Measurements from ENCODE around the gene PXMP4.
A peak's percentile ranks its signal among the peaks of the same experiment; 100 is the strongest.

The PXMP4 gene

DNA sequence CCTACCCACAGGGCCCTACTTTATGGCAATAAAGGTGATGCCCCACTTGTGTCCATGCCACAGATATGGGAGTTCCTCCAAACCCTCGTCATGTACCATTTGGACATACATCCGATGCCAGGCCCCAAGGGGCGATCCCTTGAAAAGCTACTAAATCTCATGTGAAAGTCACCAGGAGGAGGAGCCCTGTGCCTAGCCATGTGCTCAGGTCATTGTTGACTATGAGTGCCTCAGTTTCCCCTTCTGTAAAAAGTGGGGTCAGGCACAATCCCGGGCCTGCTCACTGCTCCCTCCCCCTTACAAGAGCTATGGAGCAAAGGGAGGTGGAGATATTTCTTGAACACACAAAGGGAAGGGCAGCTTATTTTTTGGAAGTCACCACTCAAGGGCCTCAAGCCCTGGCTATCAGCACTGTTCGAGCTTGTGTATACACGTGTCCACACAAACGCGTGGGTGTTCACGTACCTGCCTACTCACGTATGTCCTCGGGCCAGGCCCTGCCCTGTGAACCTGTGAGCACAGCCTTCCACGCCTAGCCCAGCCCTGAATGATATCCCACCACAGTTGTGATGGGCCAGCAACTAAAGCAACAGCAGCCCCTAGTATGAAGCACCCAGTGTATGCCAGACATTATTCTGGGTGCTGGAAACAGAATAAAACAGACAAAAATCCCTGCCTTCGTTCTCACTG lies 51.5 kb downstream of the PXMP4 start:
- H3K27me3 ChIP-seq, result no peaks in the 10 kb centered on the region
- H3K9me3 ChIP-seq, result no peaks in the 10 kb centered on the region
- peaks cover 38% of the 10 kb centered on the region in 2 experiments for H3K4me1 ChIP-seq (ENCODE audit: control insufficient read depth in 1 of 2, insufficient read depth in 1 of 2, low read depth in 1 of 2, low read length in 1 of 2)
- H3K36me3 ChIP-seq, result no peaks in the 10 kb centered on the region
- TF ChIP-seq, protein P1, sequence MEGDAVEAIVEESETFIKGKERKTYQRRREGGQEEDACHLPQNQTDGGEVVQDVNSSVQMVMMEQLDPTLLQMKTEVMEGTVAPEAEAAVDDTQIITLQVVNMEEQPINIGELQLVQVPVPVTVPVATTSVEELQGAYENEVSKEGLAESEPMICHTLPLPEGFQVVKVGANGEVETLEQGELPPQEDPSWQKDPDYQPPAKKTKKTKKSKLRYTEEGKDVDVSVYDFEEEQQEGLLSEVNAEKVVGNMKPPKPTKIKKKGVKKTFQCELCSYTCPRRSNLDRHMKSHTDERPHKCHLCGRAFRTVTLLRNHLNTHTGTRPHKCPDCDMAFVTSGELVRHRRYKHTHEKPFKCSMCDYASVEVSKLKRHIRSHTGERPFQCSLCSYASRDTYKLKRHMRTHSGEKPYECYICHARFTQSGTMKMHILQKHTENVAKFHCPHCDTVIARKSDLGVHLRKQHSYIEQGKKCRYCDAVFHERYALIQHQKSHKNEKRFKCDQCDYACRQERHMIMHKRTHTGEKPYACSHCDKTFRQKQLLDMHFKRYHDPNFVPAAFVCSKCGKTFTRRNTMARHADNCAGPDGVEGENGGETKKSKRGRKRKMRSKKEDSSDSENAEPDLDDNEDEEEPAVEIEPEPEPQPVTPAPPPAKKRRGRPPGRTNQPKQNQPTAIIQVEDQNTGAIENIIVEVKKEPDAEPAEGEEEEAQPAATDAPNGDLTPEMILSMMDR (IDR thresholded peaks at IDR 0.05), result no peak
- no peak overlapping the region for H3K4me3 ChIP-seq (ENCODE audit: low read depth in 1 of 2, low read length in 1 of 2)
- no peak overlapping the region for H3K27ac ChIP-seq

DNA sequence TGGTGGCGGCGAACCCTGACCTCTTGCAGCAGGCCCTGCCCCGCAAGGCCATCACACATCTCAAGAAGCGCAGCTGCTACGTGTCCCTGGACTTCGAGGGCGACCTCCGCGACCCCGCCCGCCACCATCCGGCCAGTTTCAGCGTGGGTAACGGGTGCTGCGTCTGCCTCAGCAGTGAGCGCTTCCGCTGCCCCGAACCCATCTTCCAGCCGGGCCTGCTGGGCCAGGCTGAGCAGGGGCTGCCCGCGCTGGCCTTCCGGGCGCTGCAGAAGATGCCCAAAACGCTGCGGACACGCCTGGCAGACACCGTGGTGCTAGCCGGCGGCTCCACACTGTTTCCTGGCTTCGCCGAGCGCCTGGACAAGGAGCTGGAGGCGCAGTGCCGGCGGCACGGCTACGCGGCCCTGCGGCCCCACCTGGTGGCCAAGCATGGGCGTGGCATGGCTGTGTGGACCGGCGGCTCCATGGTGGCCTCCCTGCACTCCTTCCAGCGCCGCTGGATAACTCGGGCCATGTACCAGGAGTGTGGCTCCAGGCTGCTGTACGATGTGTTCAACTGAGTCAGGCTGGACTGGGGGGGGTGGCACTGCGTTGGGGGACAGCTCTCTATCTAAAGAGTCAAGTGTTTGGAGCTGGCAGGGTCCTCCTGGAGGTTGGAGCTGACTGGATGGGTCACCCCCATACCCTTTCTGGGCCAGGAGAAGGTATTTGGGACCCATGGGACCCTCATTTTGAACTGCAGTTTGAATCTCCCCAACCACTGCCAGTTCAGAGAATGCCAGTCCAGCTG lies 52.2 kb downstream of the PXMP4 start:
- H3K27ac ChIP-seq, result peak overlapping the region; percentile 83
- peaks cover 37 to 41% of the 10 kb centered on the region in 2 experiments for H3K4me1 ChIP-seq (ENCODE audit: control insufficient read depth in 1 of 2, insufficient read depth in 1 of 2, low read depth in 1 of 2, low read length in 1 of 2)
- TF ChIP-seq, protein P1 (IDR thresholded peaks at IDR 0.05), result peak; percentile 95
- no peaks in the 10 kb centered on the region for H3K9me3 ChIP-seq
- no peaks in the 10 kb centered on the region for H3K27me3 ChIP-seq
- peak overlapping the region; percentile 73 to 93 for H3K4me3 ChIP-seq (ENCODE audit: low read depth in 1 of 2, low read length in 1 of 2)
- no peaks in the 10 kb centered on the region for H3K36me3 ChIP-seq

DNA sequence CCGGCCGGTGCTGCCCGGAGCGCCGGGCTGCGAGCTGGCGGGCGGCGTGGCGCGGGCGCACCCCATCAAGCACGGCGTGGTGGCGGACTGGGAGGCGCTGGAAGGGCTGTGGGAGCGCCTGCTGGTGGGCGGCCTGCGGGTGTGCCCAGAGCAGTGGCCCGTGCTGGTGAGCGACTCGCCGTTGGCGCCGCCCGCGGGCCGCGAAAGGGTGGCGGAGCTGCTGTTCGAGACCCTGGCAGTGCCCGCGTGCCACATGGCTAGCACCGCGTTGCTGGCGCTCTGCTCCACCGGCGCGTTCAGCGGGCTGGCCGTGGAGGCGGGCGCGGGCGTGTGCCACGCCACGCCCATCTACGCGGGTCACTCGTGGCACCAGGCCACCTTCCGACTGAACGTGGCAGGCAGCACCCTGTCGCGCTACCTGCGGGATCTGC lies 52.9 kb downstream of the PXMP4 start:
- Histone ChIP-seq H3K4me1 (ENCODE audit: control insufficient read depth in 1 of 2, insufficient read depth in 1 of 2, low read depth in 1 of 2, low read length in 1 of 2) (peaks cover 41 to 42% of the 10 kb centered on the region in 2 experiments), H3K27me3 (no peaks in the 10 kb centered on the region), H3K9me3 (no peaks in the 10 kb centered on the region), H3K36me3 (no peaks in the 10 kb centered on the region), H3K27ac (peak overlapping the region; percentile 83), H3K4me3 (ENCODE audit: low read depth in 1 of 2, low read length in 1 of 2) (peak overlapping the region; percentile 73 to 93)
- TF ChIP-seq, protein P1 (IDR thresholded peaks at IDR 0.05), result no peak

DNA sequence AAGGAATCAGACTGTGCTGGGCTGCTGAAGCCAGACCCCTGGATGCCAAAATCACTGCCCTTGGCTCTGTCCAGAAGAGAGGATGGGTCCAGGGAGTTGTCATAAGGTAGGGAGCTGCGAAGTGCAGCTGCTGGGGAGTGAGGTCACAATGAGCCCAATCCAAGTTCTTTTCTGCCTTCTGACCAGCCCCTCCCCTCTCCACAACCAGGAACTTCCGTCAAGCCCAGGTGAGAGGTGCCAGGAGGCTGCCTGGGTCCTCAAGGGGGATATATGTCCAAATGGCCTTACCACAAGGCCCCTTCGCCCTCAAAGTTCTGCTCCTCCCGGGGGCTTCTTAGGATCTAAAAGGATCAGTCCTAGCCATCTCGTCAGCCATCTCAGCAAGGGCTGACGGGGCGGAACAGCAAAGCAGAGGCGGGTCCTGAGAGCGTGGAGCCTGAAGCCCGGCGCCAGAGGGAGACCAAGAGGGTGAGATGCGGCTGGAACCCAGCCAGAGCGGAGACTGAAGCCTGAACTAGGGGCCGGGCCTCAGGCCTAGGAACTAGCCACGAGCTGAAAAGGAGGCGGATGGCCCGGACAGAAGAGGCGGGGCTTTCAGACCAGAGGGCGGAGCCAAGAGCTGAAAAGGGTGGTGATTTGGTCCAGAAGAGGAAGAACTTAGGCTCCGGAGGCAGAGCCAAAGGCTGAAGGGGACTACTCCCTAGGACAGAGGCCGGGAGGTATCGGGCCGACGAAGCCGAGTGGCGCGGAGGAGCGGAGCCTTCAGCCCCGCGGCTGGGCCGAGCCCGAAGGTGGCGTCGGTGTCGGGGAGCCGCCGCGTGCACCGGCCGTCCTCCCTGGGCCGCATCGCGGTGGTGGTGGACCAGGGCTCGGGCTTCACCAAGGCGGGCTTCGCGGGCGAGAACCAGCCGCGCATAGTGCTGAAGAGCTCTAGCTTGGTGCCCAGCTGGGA lies 53.5 kb downstream of the PXMP4 start, which contains the start of gene ACTL10:
Gene ACTL10, plus strand, starts transcription at position 651 of the 952 bp plus-strand sequence. CDS start 555 bp downstream, outside the sequence.
- Histone ChIP-seq H3K4me3 (ENCODE audit: low read depth in 1 of 2, low read length in 1 of 2) (peak within 1 kb of the TSS; percentile 73 to 93), H3K27ac (peak within 1 kb of the TSS; percentile 83), H3K27me3 (no peaks in the 10 kb centered on the region), H3K4me1 (ENCODE audit: control insufficient read depth in 1 of 2, insufficient read depth in 1 of 2, low read depth in 1 of 2, low read length in 1 of 2) (peaks cover 41 to 42% of the 10 kb centered on the region in 2 experiments), H3K36me3 (no peaks in the 10 kb centered on the region), H3K9me3 (no peaks in the 10 kb centered on the region)
- TF ChIP-seq, protein P1 (IDR thresholded peaks at IDR 0.05), result peak; percentile 25

DNA sequence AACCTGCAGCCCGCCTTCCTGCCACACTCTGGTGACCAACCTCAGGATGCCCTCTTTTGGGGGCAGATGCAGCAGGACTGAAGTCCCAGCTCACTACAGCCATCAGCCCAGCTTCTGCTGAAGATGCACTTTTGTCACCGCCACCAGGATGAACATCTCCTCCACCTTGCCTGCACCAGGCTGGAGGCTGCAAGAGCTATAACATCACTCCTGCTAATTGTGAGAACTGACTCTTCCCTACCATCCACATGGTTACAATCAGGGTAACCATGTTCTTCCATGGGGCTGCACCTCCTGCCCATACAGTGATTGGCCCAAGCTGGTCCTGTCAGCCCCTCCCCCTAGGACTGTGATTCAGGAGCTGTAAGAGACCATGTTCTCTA lies 55.4 kb downstream of the PXMP4 start:
- H3K27me3 ChIP-seq, result no peaks in the 10 kb centered on the region
- no peaks in the 10 kb centered on the region for H3K36me3 ChIP-seq
- H3K9me3 ChIP-seq, result no peaks in the 10 kb centered on the region
- H3K4me1 ChIP-seq (ENCODE audit: control insufficient read depth in 1 of 2, insufficient read depth in 1 of 2, low read depth in 1 of 2, low read length in 1 of 2), result peaks cover 41 to 42% of the 10 kb centered on the region in 2 experiments
- TF ChIP-seq, protein P1 (IDR thresholded peaks at IDR 0.05), result no peak
- no peak overlapping the region for H3K4me3 ChIP-seq (ENCODE audit: low read depth in 1 of 2, low read length in 1 of 2)
- H3K27ac ChIP-seq, result no peak overlapping the region

Data from neutrophil (primary cell).